GM18526 (cell line): ENCODE measurements around the gene LRP11.

ENCODE experiments used
- POLR2A ChIP-seq: IDR thresholded peaks from 3 replicates; pipeline ENCODE4 v1.6.1; 2011; ENCODE audit not compliant: insufficient read length; ENCODE audit errors: extremely low read depth

LRP11 gene

GRCh38 chr6:149781715-149782114 is 82.4 kb downstream of the LRP11 start:
- TF ChIP-seq POLR2A, result no peak

- no peak for TF ChIP-seq POLR2A
These were observed 84.6 kb downstream of the LRP11 start for GRCh38 chr6:149779644-149779963.

GRCh38 chr6:149777624-149778023 is 86.5 kb downstream of the LRP11 start:
- TF ChIP-seq POLR2A, result no peak

- TF ChIP-seq POLR2A, result no peak
These were observed 92.2 kb downstream of the LRP11 start for GRCh38 chr6:149771925-149772324.

DNA sequence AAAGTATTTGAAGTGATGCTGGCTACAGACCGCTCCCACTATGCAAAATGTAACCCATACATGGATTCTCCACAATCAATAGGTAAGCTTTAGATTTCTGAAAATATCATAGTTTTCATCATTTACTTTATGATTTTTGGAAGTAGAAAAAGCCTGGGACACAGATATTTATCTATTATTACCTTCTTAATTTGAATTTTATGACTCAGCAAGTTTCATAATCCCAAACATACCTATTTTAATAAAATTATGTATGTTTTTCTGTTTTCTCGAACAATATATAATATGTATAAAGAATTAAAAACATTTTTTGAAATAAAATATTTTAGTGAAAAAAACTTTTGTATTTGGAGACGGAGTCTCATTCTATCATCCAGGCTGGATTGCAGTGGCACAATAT is 93.0 kb downstream of the LRP11 start:
- TF ChIP-seq POLR2A, result no peak

DNA sequence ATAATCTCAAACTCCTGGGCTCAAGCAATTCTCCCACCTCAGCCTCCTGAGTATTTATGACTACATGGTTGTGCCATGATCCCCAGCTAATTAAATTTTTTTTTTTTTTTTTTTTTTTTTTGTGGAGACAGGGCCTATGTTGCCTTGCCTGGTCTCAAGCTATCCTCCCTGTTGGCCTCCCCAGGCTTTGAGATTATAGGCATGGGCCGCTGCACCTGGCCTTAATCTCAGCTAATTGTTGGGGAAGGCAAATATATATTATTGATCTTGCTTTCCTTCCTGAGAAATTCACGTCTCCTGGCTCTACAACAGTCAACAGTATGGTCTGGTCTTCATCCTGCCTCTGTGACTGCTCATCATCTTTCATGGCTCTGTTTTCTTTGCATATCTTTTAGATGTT is 94.5 kb downstream of the LRP11 start:
- TF ChIP-seq POLR2A, result no peak
